Measurements from ENCODE around the gene FERMT3. TPM values are rescaled to one million over a fixed set of nuclear protein-coding genes. Genes with fewer than 3 reads are reported as not detected.

The FERMT3 gene
- total and polyA plus RNA-seq, 5 experiments from 2014 or later: 104 to 149 (median 125) TPM

Other genes starting within 250 kb of the FERMT3 start
- gene COX8A, start 232.1 kb upstream of the FERMT3 start, total RNA-seq: 10 to 100 TPM; 94.9 to 95.2 TPM
- gene COX8A, start 232.1 kb upstream of the FERMT3 start, polyA plus RNA-seq: 100 to 1,000 TPM; 319 to 428 (median 392) TPM
- 10 to 100 TPM; 69.6 to 75.8 TPM for gene OTUB1, start 220.3 kb upstream of the FERMT3 start, total RNA-seq
- gene OTUB1, start 220.3 kb upstream of the FERMT3 start, polyA plus RNA-seq: 100 to 1,000 TPM; 109 to 121 (median 115) TPM
- not detected for gene FLRT1, start 170.8 kb upstream of the FERMT3 start, total RNA-seq
- not detected for gene FLRT1, start 170.8 kb upstream of the FERMT3 start, polyA plus RNA-seq
- gene MACROD1, start 40.6 kb upstream of the FERMT3 start, total RNA-seq: 10 to 100 TPM; 10.8 to 14.4 TPM
- gene MACROD1, start 40.6 kb upstream of the FERMT3 start, polyA plus RNA-seq: 10 to 100 TPM in 2 of 3 donors, 1 to 10 TPM in 1; 7.3 to 14.4 (median 10.7) TPM
- gene STIP1, start 20.6 kb upstream of the FERMT3 start, total RNA-seq: 100 to 1,000 TPM; 110 to 114 TPM
- gene STIP1, start 20.6 kb upstream of the FERMT3 start, polyA plus RNA-seq: 100 to 1,000 TPM in 1 of 3 donors, 10 to 100 TPM in 2; 59.4 to 132 (median 66.2) TPM
- gene TRPT1, start 19.5 kb downstream of the FERMT3 start, total RNA-seq: 10 to 100 TPM; 40.2 to 41.0 TPM
- gene TRPT1, start 19.5 kb downstream of the FERMT3 start, polyA plus RNA-seq: 10 to 100 TPM; 47.2 to 54.2 (median 51.4) TPM
- 10 to 100 TPM; 77.1 to 83.8 TPM for gene NUDT22, start 19.6 kb downstream of the FERMT3 start, total RNA-seq
- 10 to 100 TPM; 43.4 to 50.4 (median 48.2) TPM for gene NUDT22, start 19.6 kb downstream of the FERMT3 start, polyA plus RNA-seq
- 10 to 100 TPM; 54.9 to 56.2 TPM for gene DNAJC4, start 23.8 kb downstream of the FERMT3 start, total RNA-seq
- 10 to 100 TPM; 21.5 to 33.2 (median 30.9) TPM for gene DNAJC4, start 23.8 kb downstream of the FERMT3 start, polyA plus RNA-seq
- 10 to 100 TPM; 59.7 to 62.1 TPM for gene VEGFB, start 27.9 kb downstream of the FERMT3 start, total RNA-seq
- 10 to 100 TPM; 11.2 to 28.1 (median 16.9) TPM for gene VEGFB, start 27.9 kb downstream of the FERMT3 start, polyA plus RNA-seq
- gene FKBP2, start 34.4 kb downstream of the FERMT3 start, total RNA-seq: 10 to 100 TPM; 24.1 to 28.9 TPM
- gene FKBP2, start 34.4 kb downstream of the FERMT3 start, polyA plus RNA-seq: 10 to 100 TPM; 84.9 to 91.8 (median 85.5) TPM
- 10 to 100 TPM; 39.1 to 45.5 TPM for gene PPP1R14B, start 40.2 kb downstream of the FERMT3 start, total RNA-seq
- 10 to 100 TPM; 22.4 to 50.6 (median 45.4) TPM for gene PPP1R14B, start 40.2 kb downstream of the FERMT3 start, polyA plus RNA-seq
- 1 to 10 TPM; 8.1 to 8.8 TPM for gene PLCB3, start 44.8 kb downstream of the FERMT3 start, total RNA-seq
- under 1 TPM; 0.20 to 0.51 (median 0.35) TPM for gene PLCB3, start 44.8 kb downstream of the FERMT3 start, polyA plus RNA-seq
- 10 to 100 TPM; 13.7 to 18.5 TPM for gene BAD, start 77.9 kb downstream of the FERMT3 start, total RNA-seq
- 10 to 100 TPM; 39.1 to 44.8 (median 39.9) TPM for gene BAD, start 77.9 kb downstream of the FERMT3 start, polyA plus RNA-seq
- 10 to 100 TPM; 33.0 to 33.3 TPM for gene GPR137, start 79.1 kb downstream of the FERMT3 start, total RNA-seq
- 1 to 10 TPM; 4.8 to 6.9 (median 6.4) TPM for gene GPR137, start 79.1 kb downstream of the FERMT3 start, polyA plus RNA-seq
- gene KCNK4, start 84.6 kb downstream of the FERMT3 start, total RNA-seq: not detected
- gene KCNK4, start 84.6 kb downstream of the FERMT3 start, polyA plus RNA-seq: not detected
- not detected for gene CATSPERZ, start 93.6 kb downstream of the FERMT3 start, total RNA-seq
- gene CATSPERZ, start 93.6 kb downstream of the FERMT3 start, polyA plus RNA-seq: not detected
- gene ESRRA, start 98.8 kb downstream of the FERMT3 start, total RNA-seq: 10 to 100 TPM; 19.9 to 24.9 TPM
- gene ESRRA, start 98.8 kb downstream of the FERMT3 start, polyA plus RNA-seq: 1 to 10 TPM; 3.5 to 9.1 (median 4.8) TPM
- 100 to 1,000 TPM; 159 to 162 TPM for gene TRMT112, start 110.8 kb downstream of the FERMT3 start, total RNA-seq
- gene TRMT112, start 110.8 kb downstream of the FERMT3 start, polyA plus RNA-seq: 100 to 1,000 TPM; 509 to 524 (median 515) TPM
- gene PRDX5, start 111.4 kb downstream of the FERMT3 start, total RNA-seq: 10 to 100 TPM; 47.5 to 51.5 TPM
- 100 to 1,000 TPM; 186 to 239 (median 206) TPM for gene PRDX5, start 111.4 kb downstream of the FERMT3 start, polyA plus RNA-seq
- 100 to 1,000 TPM; 112 to 119 TPM for gene CCDC88B, start 133.5 kb downstream of the FERMT3 start, total RNA-seq
- gene CCDC88B, start 133.5 kb downstream of the FERMT3 start, polyA plus RNA-seq: 10 to 100 TPM; 10.4 to 37.0 (median 19.2) TPM
- gene RPS6KA4, start 152.4 kb downstream of the FERMT3 start, total RNA-seq: 10 to 100 TPM; 21.0 to 23.3 TPM
- gene RPS6KA4, start 152.4 kb downstream of the FERMT3 start, polyA plus RNA-seq: 1 to 10 TPM; 4.3 to 5.1 (median 5.1) TPM

Data from naive thymus-derived CD8-positive, alpha-beta T cell (primary cell).